ENCODE results near the gene ANAPC15.

Gene ANAPC15

GRCh38 chr11:72114570-72114969 is 2.1 kb upstream of the ANAPC15 start:
- no peak overlapping the region for H3K4me3 ChIP-seq (ENCODE audit: low read length)
- no peaks in the 10 kb centered on the region for H3K9me3 ChIP-seq (ENCODE audit: control insufficient read depth, insufficient read depth, low read length)
- H3F3A ChIP-seq (ENCODE audit: control insufficient read depth, insufficient read depth), result no peaks in the 10 kb centered on the region
- H4K20me1 ChIP-seq (ENCODE audit: control insufficient read depth, insufficient read depth, low read depth, low read length), result no peaks in the 10 kb centered on the region
- H3K4me1 ChIP-seq (ENCODE audit: control insufficient read depth, low read length), result peaks cover 19% of the 10 kb centered on the region
- no peak overlapping the region for H3K4me2 ChIP-seq (ENCODE audit: low read length)
- peaks cover 9% of the 10 kb centered on the region for H3K36me3 ChIP-seq (ENCODE audit: control insufficient read depth, low read length)
- no peak for TF ChIP-seq EZH2phosphoT487 (IDR thresholded peaks at IDR 0.05; ENCODE audit: borderline replicate concordance, low read length)
- TF ChIP-seq, protein P1, sequence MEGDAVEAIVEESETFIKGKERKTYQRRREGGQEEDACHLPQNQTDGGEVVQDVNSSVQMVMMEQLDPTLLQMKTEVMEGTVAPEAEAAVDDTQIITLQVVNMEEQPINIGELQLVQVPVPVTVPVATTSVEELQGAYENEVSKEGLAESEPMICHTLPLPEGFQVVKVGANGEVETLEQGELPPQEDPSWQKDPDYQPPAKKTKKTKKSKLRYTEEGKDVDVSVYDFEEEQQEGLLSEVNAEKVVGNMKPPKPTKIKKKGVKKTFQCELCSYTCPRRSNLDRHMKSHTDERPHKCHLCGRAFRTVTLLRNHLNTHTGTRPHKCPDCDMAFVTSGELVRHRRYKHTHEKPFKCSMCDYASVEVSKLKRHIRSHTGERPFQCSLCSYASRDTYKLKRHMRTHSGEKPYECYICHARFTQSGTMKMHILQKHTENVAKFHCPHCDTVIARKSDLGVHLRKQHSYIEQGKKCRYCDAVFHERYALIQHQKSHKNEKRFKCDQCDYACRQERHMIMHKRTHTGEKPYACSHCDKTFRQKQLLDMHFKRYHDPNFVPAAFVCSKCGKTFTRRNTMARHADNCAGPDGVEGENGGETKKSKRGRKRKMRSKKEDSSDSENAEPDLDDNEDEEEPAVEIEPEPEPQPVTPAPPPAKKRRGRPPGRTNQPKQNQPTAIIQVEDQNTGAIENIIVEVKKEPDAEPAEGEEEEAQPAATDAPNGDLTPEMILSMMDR (IDR thresholded peaks at IDR 0.05; ENCODE audit: low read depth, low read length, poor library complexity, severe bottlenecking), result no peak
- H3K27me3 ChIP-seq (ENCODE audit: control insufficient read depth, low read length), result no peaks in the 10 kb centered on the region
- H3K79me2 ChIP-seq (ENCODE audit: control insufficient read depth, low read length), result peaks cover 8% of the 10 kb centered on the region
- 0 out of 2 replicates have a peak, but pooled peaks cover 3% of the 10 kb centered on the region for H3K9me2 ChIP-seq (replicated peaks; ENCODE audit: control insufficient read depth, low read length)
- H3K27ac ChIP-seq (ENCODE audit: low read depth, low read length), result no peak overlapping the region

- peaks cover 13% of the 10 kb centered on the region for H3K36me3 ChIP-seq (ENCODE audit: control insufficient read depth, low read length)
- peak overlapping the region; percentile 75 for H3K4me3 ChIP-seq (ENCODE audit: low read length)
- H3K4me1 ChIP-seq (ENCODE audit: control insufficient read depth, low read length), result peaks cover 19% of the 10 kb centered on the region
- H3K79me2 ChIP-seq (ENCODE audit: control insufficient read depth, low read length), result peaks cover 8% of the 10 kb centered on the region
- peak overlapping the region; percentile 87 for H3K27ac ChIP-seq (ENCODE audit: low read depth, low read length)
- H3K27me3 ChIP-seq (ENCODE audit: control insufficient read depth, low read length), result no peaks in the 10 kb centered on the region
- H3K4me2 ChIP-seq (ENCODE audit: low read length), result peak overlapping the region; percentile 93
- no peak for TF ChIP-seq EZH2phosphoT487 (IDR thresholded peaks at IDR 0.05; ENCODE audit: borderline replicate concordance, low read length)
- TF ChIP-seq, protein P1 (IDR thresholded peaks at IDR 0.05; ENCODE audit: low read depth, low read length, poor library complexity, severe bottlenecking), result no peak
- no peaks in the 10 kb centered on the region for H3F3A ChIP-seq (ENCODE audit: control insufficient read depth, insufficient read depth)
- H4K20me1 ChIP-seq (ENCODE audit: control insufficient read depth, insufficient read depth, low read depth, low read length), result no peaks in the 10 kb centered on the region
- 0 out of 2 replicates have a peak, but pooled peaks cover 3% of the 10 kb centered on the region for H3K9me2 ChIP-seq (replicated peaks; ENCODE audit: control insufficient read depth, low read length)
- no peaks in the 10 kb centered on the region for H3K9me3 ChIP-seq (ENCODE audit: control insufficient read depth, insufficient read depth, low read length)
Measured at GRCh38 chr11:72112978-72113808, 698 bp upstream of the ANAPC15 start.

DNA sequence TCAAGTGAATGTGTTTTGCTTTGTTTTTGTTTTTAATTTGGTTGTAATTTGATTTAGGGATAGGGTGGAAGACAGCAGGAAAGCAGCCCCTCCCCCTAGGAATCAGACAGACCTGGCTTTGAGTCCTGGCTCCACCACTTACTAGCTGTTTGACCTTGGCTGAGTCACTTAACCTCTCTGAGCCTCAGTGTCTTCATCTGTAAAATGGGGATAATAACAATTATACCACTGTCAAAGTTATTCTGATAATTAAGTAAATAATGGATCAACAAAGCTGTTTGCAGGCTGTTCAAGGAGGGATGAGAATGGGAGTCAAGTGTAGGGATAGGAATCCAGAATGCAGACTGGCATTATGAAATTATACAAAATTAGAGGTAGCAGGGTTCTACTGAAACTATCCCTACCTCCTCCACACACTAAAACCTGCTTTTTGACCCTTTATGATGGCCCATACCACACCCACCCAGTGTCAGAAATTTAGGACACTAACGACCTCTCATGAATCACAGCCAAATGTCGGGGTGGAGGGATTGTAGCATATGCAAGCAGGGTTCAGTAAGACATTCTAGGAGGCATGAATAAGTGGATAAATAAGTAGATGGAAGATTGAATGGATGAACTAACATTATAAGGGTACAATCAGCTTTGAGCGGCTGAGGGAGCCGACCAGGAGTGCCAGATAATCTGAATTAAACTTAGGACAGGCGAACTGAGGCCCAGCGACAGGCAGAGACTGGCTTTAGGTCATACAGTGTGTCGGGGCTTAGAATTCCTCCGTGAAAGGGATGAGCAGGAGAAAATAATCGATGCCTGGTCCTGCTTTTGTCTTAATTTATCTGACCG is 974 bp downstream of the ANAPC15 start:
- Histone ChIP-seq H3K27me3 (ENCODE audit: control insufficient read depth, low read length) (no peaks in the 10 kb centered on the region), H3K27ac (ENCODE audit: low read depth, low read length) (peak overlapping the region; percentile 87), H3K9me2 (replicated peaks; ENCODE audit: control insufficient read depth, low read length) (0 out of 2 replicates have a peak, but pooled peaks cover 3% of the 10 kb centered on the region), H3K4me1 (ENCODE audit: control insufficient read depth, low read length) (peaks cover 19% of the 10 kb centered on the region), H3K79me2 (ENCODE audit: control insufficient read depth, low read length) (peaks cover 8% of the 10 kb centered on the region), H3K9me3 (ENCODE audit: control insufficient read depth, insufficient read depth, low read length) (no peaks in the 10 kb centered on the region), H3F3A (ENCODE audit: control insufficient read depth, insufficient read depth) (0 out of 2 replicates have a peak, but pooled peaks cover 2% of the 10 kb centered on the region), H4K20me1 (ENCODE audit: control insufficient read depth, insufficient read depth, low read depth, low read length) (no peaks in the 10 kb centered on the region), H3K4me2 (ENCODE audit: low read length) (peak overlapping the region; percentile 93), H3K4me3 (ENCODE audit: low read length) (peak overlapping the region; percentile 75), H3K36me3 (ENCODE audit: control insufficient read depth, low read length) (peaks cover 13% of the 10 kb centered on the region)
- TF ChIP-seq, protein P1 (IDR thresholded peaks at IDR 0.05; ENCODE audit: low read depth, low read length, poor library complexity, severe bottlenecking), result no peak
- TF ChIP-seq EZH2phosphoT487 (IDR thresholded peaks at IDR 0.05; ENCODE audit: borderline replicate concordance, low read length), result no peak

Measured in DOHH2 (cell line).